ENCODE data around the gene CFDP1. TPM values are rescaled to one million over a fixed set of nuclear protein-coding genes. Genes with fewer than 3 reads are reported as not detected.

CFDP1 gene
- total and polyA plus RNA-seq, 2 of the 13 experiments (the other 11 are each of a cell fraction or from before 2014, with no cell fraction given) = 78.6 to 153 TPM

GRCh38 chr16:75318737-75319136 is 114.6 kb downstream of the CFDP1 start (continued):
- TF ChIP-seq, protein P1, sequence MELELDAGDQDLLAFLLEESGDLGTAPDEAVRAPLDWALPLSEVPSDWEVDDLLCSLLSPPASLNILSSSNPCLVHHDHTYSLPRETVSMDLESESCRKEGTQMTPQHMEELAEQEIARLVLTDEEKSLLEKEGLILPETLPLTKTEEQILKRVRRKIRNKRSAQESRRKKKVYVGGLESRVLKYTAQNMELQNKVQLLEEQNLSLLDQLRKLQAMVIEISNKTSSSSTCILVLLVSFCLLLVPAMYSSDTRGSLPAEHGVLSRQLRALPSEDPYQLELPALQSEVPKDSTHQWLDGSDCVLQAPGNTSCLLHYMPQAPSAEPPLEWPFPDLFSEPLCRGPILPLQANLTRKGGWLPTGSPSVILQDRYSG (CRISPR knock-in tag; IDR thresholded peaks at IDR 0.05) = no peak
- TF ChIP-seq, protein P2, sequence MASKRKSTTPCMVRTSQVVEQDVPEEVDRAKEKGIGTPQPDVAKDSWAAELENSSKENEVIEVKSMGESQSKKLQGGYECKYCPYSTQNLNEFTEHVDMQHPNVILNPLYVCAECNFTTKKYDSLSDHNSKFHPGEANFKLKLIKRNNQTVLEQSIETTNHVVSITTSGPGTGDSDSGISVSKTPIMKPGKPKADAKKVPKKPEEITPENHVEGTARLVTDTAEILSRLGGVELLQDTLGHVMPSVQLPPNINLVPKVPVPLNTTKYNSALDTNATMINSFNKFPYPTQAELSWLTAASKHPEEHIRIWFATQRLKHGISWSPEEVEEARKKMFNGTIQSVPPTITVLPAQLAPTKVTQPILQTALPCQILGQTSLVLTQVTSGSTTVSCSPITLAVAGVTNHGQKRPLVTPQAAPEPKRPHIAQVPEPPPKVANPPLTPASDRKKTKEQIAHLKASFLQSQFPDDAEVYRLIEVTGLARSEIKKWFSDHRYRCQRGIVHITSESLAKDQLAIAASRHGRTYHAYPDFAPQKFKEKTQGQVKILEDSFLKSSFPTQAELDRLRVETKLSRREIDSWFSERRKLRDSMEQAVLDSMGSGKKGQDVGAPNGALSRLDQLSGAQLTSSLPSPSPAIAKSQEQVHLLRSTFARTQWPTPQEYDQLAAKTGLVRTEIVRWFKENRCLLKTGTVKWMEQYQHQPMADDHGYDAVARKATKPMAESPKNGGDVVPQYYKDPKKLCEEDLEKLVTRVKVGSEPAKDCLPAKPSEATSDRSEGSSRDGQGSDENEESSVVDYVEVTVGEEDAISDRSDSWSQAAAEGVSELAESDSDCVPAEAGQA (IDR thresholded peaks at IDR 0.05; ENCODE audit: low read depth) = no peak
- TF ChIP-seq, protein P2 (CRISPR knock-in tag; IDR thresholded peaks at IDR 0.05; ENCODE audit: borderline replicate concordance) = no peak
- no peak for TF ChIP-seq KMT2A (CRISPR knock-in tag; IDR thresholded peaks at IDR 0.05)
- TF ChIP-seq ZNF142 (CRISPR knock-in tag; IDR thresholded peaks at IDR 0.05) = no peak

Measured in HepG2 (cell line).